ENCODE measurements around the gene ERVV-1.

ERVV-1 gene

GRCh38 chr19:53034054-53034453 is 20.3 kb downstream of the ERVV-1 start:
- no peak for DNase-seq

DNA sequence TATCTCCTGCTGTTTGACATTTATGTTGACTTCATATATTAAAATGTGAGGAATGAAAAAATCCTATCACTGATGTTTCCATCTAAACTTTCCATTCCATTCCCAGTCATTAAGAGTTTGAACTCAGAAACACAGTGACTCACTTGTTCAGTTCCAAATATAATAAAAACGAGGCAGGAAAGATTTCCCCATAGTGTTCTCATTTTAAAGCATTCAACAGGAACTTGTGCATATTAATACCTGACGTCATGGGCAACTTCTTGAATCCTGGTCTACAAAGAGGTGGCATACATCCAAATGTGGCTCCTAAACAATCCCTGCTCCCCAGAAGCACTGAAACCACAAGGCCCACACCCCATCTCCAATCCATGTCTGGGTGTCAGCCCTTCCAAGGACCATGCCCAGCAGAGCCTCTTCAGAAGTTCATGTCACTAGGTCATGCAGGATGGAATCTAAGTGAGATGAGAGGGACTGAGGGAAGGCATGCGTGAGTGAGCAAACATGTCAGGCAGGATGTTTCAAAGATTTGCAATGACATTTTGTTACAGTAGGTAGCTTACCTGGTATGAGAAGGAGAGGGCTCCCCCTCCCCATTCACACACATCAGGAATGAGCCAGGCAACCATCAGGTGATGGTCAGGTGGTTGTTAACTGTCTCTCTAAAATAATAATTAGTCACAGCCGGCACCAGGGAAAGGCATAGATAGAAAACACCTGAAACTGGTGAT is 21.4 kb downstream of the ERVV-1 start:
- no peak for DNase-seq

DNA sequence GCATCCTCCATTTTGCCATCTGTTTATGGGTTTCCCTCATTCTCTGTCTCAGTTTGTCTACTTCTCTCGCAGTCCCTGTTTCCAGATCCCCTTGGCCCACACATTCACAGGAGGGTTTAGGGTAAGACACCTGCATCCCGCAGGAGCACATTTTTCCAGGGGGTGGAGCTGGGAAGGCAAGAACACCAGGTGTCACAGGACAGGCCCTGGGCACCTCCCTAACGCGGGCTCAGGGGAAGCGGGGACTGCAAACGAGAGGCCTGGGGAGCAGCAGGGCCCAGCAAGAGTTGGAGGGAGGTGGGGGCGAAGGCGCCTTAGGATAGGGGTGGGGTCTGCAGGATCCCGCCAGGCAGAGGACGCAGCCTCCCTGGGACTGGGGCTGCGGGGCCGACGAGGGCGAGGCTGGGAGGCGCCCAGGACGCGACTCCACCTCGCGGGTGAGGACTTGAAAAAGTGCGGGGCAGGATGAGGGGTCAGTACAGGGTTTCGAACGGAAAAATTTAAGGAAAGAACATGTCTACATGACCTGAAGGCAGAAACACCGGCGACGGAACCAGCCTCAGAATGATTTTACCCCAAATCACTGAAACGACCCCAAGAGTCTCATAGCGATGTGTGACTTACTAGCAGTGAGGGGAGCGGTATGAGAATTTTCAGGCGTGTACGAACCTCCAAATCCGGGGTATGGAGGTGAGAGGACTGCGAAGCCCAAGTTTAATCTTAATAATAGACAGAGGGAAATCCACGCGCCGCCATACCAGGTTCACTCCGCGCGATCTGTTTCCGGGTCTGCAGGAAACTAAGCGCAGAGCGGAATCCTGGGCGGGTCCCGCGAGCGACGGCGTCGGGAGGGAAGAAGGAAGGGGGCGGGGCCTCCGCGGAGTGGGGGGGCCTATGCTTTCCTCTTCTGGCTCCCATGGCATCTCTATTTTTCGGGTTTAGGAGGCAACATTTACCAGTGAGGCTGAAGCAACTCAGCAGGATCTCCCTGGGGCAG is 23.7 kb downstream of the ERVV-1 start:
- DNase-seq, result no peak

- no peak for DNase-seq
Observed at GRCh38 chr19:53041366-53041765, 27.6 kb downstream of the ERVV-1 start.

DNA sequence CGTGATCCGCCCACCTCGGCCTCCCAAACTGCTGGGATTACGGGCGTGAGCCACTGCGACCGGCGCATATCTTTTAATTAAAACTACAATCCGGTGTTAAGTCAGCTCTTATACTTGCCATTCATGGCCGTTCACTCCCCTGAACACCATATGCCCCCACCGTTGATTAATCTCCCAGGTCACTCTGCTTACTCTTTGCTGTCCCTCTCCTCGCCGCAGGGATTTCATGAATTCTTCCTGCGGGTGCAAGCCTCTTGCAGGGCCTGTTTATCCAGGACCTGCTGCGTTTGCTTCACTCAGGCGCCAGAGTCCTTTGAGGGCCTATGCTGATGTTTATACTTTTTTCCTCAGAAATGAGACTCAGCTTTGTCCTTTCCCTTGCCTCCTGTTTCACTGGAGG is 31.8 kb downstream of the ERVV-1 start:
- no peak for DNase-seq

DNA sequence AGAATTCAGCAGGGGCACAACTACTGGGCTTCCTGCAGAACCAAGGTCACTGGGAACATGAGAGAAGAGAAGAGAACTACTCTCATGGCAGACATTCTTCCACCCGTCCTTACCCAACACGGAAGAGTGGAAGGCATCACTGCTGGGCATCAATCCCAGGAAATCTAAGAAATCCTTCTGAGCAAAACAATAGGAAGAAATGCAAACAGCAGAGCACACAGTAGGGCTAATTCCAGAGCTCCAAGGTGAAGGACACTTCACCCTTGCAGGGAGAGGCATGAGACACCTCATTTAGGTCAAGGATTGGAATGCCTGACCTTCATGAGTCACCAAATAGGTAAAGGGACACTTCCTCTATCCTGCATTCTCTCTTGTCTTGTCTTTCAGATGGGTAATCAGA is 33.7 kb downstream of the ERVV-1 start:
- DNase-seq, result no peak

DNA sequence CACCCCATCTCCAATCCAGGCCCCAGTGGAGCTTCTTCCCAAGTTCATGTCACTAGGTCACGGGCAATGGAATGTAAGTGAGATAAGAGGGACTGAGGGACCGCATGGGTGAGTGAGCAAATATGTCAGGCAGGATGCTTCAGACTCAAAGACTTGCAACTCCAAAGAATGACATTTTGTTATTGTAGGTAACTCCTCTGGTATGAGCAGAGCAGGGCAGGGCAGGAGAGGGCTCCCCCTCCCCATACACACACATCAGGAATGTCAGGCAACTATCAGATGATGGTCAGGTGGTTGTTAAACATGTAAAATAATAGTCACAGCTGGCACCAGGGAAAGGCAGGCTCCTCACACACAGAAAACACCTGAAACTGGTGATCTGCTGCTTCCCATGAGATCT is 41.4 kb downstream of the ERVV-1 start:
- no peak for DNase-seq

DNA sequence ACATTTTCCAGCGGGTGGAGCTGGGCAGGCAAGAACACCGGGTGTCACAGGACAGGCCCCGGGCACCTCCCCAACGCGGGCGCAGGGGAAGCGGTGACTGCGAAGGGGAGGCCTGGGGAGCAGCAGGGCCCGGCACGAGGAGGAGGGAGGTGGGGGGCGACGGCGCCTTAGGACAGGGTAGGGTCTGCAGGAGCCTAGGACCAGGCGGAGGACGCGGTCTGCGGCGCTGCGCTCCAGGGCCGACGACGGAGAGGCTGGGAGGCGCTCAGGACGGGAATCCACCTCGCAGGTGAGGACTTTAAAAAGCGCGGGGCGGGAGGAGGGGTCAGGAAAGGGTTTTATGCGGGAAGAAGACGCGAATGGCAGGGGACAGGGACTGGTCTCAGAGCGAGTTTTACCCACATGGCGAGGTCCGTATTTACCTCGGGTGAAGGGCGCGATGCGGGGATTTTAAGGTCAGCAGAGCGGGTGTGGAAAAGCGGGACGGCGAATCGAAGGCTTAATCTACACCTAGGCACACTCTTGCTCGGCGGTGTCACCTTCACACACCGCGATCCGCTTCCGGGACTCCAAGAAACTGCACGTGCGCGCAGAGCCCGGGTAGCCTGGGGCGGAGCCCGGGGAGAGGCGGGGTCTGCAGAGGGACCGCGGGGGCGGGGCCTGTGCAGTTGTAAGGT is 44.3 kb downstream of the ERVV-1 start:
- DNase-seq, result peak; percentile 2
